Right forelimb (tissue), 1 donor: ENCODE measurements around the gene VSIG10L2.

Experiments used
- DNase-seq: peaks from one replicate; pipeline ENCODE4 v3.0.0-alpha.2; 2018

VSIG10L2 gene

DNA sequence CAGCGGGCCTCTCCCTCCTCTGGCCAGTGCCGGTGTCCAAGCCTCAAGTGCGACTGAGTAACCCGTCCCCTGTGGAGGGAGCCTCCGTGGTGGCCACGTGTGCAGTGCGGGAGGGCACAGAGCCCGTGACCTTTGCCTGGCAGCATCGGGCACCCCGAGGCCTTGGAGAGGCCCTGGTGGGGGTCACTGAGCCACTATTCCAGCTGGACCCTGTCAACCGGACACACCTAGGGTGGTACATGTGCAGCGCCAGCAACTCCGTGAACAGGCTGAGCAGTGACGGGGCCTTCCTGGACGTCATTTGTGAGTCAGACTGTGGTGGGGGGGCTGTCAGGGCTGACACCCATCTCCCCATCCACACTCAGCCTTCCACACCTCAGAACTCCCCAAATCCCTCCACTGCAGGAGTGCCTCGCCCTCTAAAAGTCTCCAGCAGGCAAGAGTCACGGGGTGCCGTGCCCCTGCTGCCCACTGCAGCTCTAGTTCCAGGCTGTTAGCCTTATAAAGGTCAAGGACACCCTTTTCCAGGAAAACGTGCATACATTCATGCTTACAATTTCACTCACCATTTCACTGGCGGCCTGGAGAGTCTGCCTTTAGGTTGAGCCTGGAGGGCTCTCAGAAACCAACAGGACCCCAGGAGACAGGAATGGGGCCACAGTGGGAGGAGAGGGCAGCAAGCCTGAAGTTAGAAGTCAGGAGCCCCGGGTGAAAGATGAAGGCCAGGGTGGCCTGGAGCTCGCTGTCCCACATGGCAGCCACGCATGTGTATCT is 2.6 kb downstream of the VSIG10L2 start:
- no peak for DNase-seq

DNA sequence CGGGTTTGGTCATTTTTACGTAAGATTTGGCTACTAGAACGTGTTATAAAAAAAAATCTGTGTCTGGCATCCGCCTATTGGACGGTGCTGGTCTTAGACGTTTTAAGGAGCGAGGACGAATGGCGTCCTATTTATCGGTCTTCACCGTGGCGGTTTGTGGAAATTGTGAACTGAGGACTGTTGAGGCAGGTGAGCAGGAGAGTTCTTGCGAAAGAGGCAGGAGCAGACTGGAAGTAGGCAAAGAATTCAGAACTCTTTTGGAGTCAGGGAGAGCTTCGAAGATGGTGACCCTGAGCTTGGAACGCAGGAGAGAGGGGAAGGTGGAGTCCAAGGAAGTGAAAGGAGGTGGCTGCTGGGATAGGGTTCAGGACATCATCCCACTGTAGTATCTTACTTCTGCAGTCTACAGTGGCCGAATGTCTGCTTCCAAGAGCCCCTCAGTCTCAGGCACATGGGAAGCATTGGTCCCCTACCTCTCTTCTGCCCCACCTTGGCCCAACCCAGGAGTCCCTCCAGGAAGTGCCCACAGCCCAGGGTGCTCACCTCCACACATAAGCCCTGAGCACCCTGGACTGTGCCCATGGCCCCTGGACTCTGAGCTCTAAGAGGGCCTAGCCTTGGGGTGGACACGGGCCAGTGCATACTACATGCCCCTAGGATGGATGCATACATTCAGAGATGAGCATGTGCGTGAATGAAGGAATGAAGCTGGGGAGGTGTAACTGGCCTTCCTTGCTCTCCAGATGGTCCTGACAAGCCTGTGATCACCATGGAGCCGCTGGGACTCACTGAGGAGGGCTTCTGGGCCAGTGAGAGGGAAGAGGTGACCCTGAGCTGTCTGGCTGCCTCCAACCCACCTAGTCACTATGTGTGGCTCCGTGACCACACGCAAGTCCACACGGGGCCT is 3.7 kb downstream of the VSIG10L2 start:
- no peak for DNase-seq

DNA sequence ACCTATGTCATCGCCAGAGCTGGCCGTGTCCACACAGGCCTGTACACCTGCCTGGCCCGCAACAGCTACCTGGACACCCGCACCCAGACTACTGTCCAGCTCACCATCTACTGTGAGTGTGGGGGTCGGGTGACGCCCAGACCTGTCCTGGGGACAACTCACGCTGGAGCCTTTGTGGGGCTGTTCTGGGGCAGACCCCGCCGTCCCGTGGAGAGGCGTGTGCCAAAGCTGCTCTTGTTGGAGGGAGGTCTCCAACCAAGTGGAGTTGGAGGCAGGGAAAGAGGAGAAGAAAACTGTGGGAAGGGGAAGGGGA is 4.3 kb downstream of the VSIG10L2 start:
- DNase-seq: no peak

DNA sequence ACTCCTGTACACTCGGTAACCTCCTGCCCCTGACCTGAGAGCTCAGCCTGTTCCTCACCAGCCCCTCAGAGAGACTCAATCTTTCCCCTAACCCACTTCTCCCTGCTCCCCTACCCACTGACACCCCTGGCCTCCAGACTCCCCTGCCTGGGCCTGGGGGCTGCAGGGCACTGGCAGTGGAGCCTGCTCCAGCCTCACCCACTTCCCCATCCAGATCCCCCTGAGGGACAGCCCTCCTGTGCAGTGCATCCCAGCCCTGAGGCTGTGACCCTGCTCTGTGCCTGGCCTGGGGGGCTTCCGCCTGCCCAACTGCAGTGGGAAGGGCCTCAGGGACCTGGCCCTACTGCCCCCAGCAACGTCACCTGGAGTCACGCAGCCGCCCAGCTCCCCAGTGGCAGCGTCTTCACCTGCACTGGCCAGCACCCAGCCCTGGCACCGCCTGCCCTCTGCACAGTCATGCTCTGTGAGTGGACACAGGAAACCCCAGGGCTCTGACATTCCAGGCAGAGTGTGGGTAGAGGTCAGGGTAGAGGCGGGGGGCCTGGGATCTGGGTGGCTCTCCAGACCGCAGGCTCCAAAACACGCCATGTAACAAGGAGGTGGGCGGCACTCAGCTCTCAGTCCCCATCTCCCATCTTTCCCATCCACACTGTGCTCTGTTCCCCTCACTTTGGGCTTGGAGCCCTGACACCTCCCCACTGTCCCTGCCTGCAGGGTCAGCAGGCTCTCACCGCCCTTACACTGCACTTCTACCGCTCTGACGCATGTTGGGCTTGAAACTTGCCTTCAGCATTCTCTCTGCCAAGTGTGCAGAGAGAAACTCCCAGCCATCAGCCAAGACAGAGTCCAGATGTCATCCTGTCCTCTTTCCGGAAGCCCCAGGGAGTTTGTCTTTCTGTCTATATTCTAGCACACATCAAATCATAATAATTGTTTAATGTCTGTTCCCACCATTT is 5.1 kb downstream of the VSIG10L2 start:
- DNase-seq: peak; percentile 74

DNA sequence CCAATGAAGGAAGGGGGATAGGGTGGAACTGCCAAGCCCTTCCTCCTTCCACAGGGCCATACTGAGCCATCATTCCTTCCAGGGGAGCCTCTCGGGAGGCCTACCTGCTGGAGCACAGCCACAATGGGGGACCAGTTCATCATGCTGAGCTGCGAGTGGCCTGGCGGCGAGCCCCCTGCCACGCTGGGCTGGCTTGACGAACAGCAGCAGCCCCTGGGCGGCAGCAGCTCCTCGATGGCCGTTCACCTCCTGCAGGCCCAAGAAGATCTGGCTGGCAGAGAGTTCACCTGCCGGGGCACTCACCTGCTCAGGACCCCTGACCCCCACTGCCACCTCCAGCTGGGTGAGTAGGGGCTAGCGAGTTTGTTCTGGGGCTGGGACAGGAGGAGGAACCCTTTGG is 5.9 kb downstream of the VSIG10L2 start:
- DNase-seq: no peak

DNA sequence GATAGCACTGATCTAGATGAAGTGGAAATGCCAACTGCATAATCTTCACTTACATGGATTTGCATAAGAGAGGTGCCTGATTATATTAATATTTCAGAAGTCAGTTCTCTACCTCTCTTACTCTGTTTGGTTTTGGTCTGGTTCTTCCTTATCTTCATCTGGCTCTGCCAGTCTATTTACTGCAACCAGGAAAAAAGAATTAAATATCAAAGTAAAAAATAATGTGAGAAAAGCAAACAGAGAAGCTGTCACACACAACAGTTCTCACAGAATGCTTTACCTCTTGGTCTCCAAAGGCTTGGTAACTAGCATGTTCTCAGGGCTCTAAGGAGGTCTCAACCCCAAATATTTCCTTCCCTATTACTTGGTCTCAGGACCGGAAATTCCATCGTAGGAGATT is 6.7 kb downstream of the VSIG10L2 start:
- DNase-seq: no peak

GRCh38 chr11:125952973-125953372 is 7.1 kb downstream of the VSIG10L2 start:
- DNase-seq: peak; percentile 64

DNA sequence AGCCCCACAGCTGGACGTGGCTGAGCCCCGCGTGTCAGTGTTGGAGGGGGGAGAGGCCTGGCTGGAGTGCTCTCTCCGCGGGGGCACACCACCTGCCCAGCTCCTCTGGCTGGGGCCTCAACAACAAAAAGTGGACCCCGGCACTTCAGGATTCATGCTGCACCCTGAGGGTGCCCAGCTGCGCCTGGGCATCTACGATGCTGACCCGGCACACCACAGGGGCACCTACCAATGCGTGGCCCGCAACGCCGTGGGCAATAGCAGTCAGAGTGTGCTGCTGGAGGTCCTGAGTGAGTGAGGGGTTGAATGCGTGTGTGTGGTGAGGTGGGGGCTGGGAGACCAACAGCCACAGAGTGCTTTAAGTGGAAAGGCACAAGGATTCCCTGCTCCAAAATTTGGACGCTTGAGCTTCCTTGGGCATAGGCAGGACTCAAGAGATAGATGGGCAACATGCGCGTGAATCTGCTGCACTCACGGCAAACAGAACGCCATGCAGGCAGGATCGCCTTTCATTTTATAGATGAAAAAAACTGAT is 7.6 kb downstream of the VSIG10L2 start:
- DNase-seq: no peak

GRCh38 chr11:125954123-125954944 is 8.5 kb downstream of the VSIG10L2 start:
- no peak for DNase-seq

DNA sequence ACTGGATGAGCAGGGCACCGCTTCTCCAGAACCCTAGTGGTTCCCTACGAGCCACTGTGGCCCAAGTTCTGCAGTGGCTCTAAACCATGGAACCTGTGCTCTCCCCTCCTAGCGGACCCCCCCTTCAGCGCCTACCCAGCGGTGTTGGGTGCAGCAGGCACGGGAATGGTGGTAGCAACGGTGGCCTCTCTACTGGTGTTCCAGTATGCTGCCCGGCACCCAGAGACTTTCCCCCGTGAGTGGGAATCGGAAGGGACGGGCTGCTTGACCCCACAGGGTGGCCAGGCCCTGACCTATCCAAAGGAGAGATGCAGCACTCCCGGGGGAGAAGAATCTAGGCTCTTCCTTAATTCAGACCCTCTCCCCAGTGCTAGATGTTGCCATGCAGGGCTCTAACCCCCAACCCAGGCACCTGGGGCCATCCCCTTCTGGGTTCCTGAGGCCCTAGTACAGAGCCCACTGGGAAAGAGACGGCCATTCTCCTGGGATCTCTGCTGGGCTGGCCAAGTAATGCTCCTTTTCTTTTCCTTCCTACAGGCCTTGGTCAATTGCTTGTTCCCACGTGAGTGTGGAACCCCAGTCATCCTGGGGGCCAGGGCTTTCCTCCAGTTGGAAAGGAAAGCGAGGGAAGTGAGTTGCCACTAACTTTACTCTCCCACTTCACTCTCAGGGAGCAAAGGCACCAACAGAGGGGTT is 9.2 kb downstream of the VSIG10L2 start:
- DNase-seq: no peak

- DNase-seq: no peak
These were observed 10.0 kb downstream of the VSIG10L2 start for GRCh38 chr11:125955856-125956255.

DNA sequence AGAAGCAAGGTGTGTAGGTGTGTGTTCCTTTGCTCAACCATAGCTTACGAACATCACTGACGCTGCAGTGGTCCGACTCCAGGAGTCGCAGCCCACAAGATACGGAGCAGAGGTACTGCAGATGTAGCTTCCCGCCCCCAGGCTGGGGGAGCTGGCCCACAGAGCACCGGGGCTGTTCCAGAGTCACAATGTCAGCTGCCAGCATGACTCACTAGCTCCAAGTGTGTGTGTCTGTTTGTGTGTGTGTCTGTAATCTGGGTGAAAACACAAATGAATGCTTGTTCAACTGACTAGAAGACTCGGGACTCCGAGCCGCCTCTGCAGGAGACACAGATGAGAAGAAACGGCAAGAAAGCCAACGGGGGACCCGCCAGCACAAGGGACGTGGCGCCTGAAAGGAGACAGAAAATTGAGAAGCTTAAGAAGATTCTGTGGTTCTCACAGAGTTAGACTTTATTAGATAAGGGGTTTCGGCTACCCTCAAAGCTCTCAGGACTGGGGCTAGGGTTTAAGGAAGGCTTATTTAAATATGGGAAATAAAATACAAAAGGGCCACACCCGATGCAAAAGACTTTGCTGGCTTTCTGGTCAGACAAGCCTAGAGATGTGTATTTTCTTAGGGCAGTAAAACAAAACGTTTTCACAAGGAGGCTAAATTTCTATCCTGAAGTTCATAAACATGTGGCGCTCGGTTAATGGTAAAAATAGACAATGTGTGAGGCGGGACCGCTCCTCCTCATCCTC is 10.7 kb downstream of the VSIG10L2 start:
- no peak for DNase-seq

GRCh38 chr11:125957618-125958332 is 11.9 kb downstream of the VSIG10L2 start:
- DNase-seq: no peak

DNA sequence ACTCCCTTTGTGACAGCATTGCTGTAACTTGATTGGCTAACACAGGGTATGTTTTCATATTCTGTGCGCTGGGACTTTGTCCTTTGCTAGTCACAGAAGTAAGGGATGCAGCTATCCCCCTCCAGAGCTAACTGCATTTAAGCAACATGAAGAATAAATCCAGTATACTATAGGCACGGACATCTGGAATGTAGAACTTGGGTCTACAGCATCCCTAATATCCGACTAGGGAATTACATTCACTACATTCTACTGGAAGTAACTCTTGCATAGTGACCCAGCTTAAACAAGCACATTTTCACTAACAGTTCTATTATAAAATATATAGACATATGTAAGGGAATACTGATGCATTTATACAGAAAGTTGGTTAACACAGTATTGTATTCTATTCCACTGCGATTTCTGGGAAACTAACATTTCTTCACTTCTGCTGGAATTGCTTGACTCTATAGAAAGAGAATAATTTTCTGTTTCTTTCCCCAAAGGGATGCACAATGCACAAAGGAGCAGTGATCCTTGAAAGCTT is 13.1 kb downstream of the VSIG10L2 start:
- DNase-seq: no peak

- DNase-seq: no peak
These were observed 13.7 kb downstream of the VSIG10L2 start for GRCh38 chr11:125959511-125959910.

GRCh38 chr11:125959931-125960330 is 14.1 kb downstream of the VSIG10L2 start:
- no peak for DNase-seq

DNA sequence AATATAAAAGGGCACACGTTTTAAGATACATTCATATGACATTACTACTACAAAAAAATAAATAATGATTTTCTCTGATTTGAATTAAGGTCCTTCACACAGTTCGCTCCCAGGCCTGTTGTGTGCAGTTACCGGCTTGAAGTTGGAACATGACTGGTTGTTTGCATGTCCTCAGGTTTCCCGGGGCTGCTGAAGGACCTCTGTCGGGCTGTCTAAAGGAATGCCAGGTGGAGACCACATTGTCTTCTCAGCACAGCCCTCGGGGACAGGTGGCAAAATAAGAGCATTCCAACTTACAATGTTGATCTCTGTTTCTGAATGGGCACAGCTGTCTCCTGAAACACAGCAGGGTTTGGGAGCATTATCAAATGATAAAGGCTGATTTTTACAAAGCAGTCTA is 14.9 kb downstream of the VSIG10L2 start:
- no peak for DNase-seq

- DNase-seq: no peak
These were observed 21.7 kb downstream of the VSIG10L2 start for GRCh38 chr11:125967515-125967914.

GRCh38 chr11:125968354-125968753 is 22.5 kb downstream of the VSIG10L2 start:
- no peak for DNase-seq

DNA sequence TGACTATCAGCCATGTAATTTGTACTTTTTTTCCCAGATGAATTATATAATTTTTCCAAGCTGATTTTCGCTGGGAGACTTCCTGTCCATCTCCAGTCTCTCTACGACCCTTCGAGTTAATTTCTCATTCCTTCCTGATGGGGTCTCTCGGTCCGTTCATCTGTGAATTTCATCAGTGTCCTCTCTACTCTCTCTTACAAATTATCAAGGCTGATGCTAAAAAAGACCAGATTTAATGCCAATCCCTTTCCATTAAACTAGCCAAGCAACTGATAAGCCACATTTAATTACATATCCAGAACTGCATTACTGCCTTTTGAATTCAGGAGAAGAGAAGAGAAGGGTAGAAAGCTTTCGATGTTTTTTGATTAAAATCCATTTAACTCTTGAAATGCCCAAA is 25.8 kb downstream of the VSIG10L2 start:
- no peak for DNase-seq
